GM12801 (cell line): Measurements from ENCODE around the gene DAB2IP.

Experiments
- CTCF ChIP-seq: IDR thresholded peaks from one replicate; pipeline ENCODE4 v1.5.1; 2011; ENCODE audit warnings: control low read depth; ENCODE audit not compliant: insufficient read length; ENCODE audit errors: extremely low read depth

DAB2IP gene

GRCh38 chr9:121721058-121721350 lies 69.6 kb downstream of the DAB2IP start:
- TF ChIP-seq CTCF: no peak

- no peak for TF ChIP-seq CTCF
These were observed 70.3 kb downstream of the DAB2IP start for GRCh38 chr9:121721770-121722169.

GRCh38 chr9:121725008-121725775 lies 73.8 kb downstream of the DAB2IP start:
- no peak for TF ChIP-seq CTCF

GRCh38 chr9:121727295-121728020 lies 76.0 kb downstream of the DAB2IP start:
- no peak for TF ChIP-seq CTCF

GRCh38 chr9:121728916-121729315 lies 77.5 kb downstream of the DAB2IP start:
- TF ChIP-seq CTCF: no peak

GRCh38 chr9:121729769-121730562 lies 78.5 kb downstream of the DAB2IP start:
- no peak for TF ChIP-seq CTCF

GRCh38 chr9:121731090-121731489 lies 79.7 kb downstream of the DAB2IP start:
- TF ChIP-seq CTCF: no peak
